ENCODE results near the gene PRELID2. TPM values are rescaled to one million over a fixed set of nuclear protein-coding genes. Genes with fewer than 3 reads are reported as not detected.

The PRELID2 gene
- polyA plus RNA-seq, 1 donor (not counting 4 experiments of a cell fraction or from before 2014, with no cell fraction given), result 5.1 TPM

DNA sequence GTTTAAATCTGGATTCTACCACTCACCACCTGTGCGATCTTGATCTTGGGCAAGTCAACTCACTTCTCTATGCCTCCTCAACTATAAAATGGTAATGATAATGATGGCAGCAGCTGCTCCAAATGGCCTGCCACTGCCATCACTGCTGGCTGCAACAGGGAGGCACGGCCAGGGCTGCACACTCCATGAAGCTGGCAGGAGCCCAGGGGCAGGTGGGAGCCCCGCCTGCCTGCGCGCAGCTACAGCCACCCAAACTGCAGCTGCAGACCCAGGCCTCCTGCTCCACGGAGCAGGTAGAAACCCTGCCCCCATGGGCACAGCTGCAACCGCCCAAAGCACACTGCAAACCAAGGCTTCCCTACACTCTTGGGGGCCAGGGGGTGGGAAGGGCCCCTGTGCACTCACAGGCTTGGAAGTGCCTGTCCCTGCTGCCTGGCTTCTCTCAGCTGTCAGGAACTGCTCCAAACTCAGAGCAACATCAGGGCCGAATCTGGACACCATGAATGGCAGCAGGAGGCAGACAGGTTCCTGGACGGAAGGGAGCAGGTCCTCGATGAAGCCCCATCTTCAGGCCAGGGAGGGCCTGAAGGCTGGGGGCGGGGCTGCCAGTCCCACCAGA, 57.6 kb downstream of the PRELID2 start:
- Histone ChIP-seq H3K36me3 (ENCODE audit: control insufficient read depth in 2 of 2, extremely low read depth in 1 of 2, insufficient read depth in 2 of 2, low read length in 2 of 2) (no peaks in the 10 kb centered on the region), H4K20me1 (ENCODE audit: control insufficient read depth, extremely low read depth, insufficient read depth, low read length) (no peaks in the 10 kb centered on the region), H3K27ac (ENCODE audit: control insufficient read depth, insufficient read depth, low read length) (no peak overlapping the region), H3K9ac (ENCODE audit: control insufficient read depth, extremely low read depth, insufficient read depth, low read length) (no peak overlapping the region), H3K9me3 (ENCODE audit: control insufficient read depth, low read depth, low read length) (no peaks in the 10 kb centered on the region), H3K4me2 (ENCODE audit: control insufficient read depth, extremely low read depth, insufficient read depth, low read depth, low read length) (no peak overlapping the region), H3K79me2 (ENCODE audit: control insufficient read depth, insufficient read depth, low read length) (no peaks in the 10 kb centered on the region), H2AFZ (ENCODE audit: control insufficient read depth, low read length) (no peak overlapping the region), H3K4me1 (ENCODE audit: control insufficient read depth, extremely low read depth, insufficient read depth, low read length) (no peaks in the 10 kb centered on the region), H3K27me3 (ENCODE audit: control insufficient read depth, extremely low read depth, insufficient read depth, low read length) (no peaks in the 10 kb centered on the region), H3K4me3 (ENCODE audit: control insufficient read depth in 2 of 3, extremely low read depth in 1 of 3, insufficient read depth in 2 of 3, low read depth in 1 of 3, low read length in 3 of 3) (no peak overlapping the region), H3K9me1 (ENCODE audit: control insufficient read depth, extremely low read depth, insufficient read depth, low read length) (no peaks in the 10 kb centered on the region)
- no peak for FAIRE-seq
- dilution Hi-C loops (cut with MboI; ENCODE audit: extremely low pct_ligation_motif_present, low sequenced_read_pairs), result no loop called here
- no peak for DNase-seq (ENCODE audit: low read depth, low spot score)
- no peak for TF ChIP-seq EZH2 (IDR thresholded peaks at IDR 0.05; ENCODE audit: low read length)
- TF ChIP-seq, protein P1, sequence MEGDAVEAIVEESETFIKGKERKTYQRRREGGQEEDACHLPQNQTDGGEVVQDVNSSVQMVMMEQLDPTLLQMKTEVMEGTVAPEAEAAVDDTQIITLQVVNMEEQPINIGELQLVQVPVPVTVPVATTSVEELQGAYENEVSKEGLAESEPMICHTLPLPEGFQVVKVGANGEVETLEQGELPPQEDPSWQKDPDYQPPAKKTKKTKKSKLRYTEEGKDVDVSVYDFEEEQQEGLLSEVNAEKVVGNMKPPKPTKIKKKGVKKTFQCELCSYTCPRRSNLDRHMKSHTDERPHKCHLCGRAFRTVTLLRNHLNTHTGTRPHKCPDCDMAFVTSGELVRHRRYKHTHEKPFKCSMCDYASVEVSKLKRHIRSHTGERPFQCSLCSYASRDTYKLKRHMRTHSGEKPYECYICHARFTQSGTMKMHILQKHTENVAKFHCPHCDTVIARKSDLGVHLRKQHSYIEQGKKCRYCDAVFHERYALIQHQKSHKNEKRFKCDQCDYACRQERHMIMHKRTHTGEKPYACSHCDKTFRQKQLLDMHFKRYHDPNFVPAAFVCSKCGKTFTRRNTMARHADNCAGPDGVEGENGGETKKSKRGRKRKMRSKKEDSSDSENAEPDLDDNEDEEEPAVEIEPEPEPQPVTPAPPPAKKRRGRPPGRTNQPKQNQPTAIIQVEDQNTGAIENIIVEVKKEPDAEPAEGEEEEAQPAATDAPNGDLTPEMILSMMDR (optimal IDR thresholded peaks at IDR 0.05 in 1 of 3, IDR thresholded peaks at IDR 0.05 in 1 of 3, conservative IDR thresholded peaks at IDR 0.05 in 1 of 3; ENCODE audit: extremely low read depth in 1 of 3, insufficient read depth in 2 of 3, low read length in 3 of 3), result no peak

- Histone ChIP-seq H3K27ac (ENCODE audit: control insufficient read depth, insufficient read depth, low read length) (no peak overlapping the region), H3K9ac (ENCODE audit: control insufficient read depth, extremely low read depth, insufficient read depth, low read length) (no peak overlapping the region), H2AFZ (ENCODE audit: control insufficient read depth, low read length) (no peak overlapping the region), H3K4me1 (ENCODE audit: control insufficient read depth, extremely low read depth, insufficient read depth, low read length) (no peaks in the 10 kb centered on the region), H3K4me3 (ENCODE audit: control insufficient read depth in 2 of 3, extremely low read depth in 1 of 3, insufficient read depth in 2 of 3, low read depth in 1 of 3, low read length in 3 of 3) (no peak overlapping the region), H3K4me2 (ENCODE audit: control insufficient read depth, extremely low read depth, insufficient read depth, low read depth, low read length) (no peak overlapping the region), H4K20me1 (ENCODE audit: control insufficient read depth, extremely low read depth, insufficient read depth, low read length) (no peaks in the 10 kb centered on the region), H3K9me3 (ENCODE audit: control insufficient read depth, low read depth, low read length) (no peaks in the 10 kb centered on the region), H3K27me3 (ENCODE audit: control insufficient read depth, extremely low read depth, insufficient read depth, low read length) (no peaks in the 10 kb centered on the region), H3K9me1 (ENCODE audit: control insufficient read depth, extremely low read depth, insufficient read depth, low read length) (no peaks in the 10 kb centered on the region), H3K79me2 (ENCODE audit: control insufficient read depth, insufficient read depth, low read length) (no peaks in the 10 kb centered on the region), H3K36me3 (ENCODE audit: control insufficient read depth in 2 of 2, extremely low read depth in 1 of 2, insufficient read depth in 2 of 2, low read length in 2 of 2) (no peaks in the 10 kb centered on the region)
- FAIRE-seq (no peak), DNase-seq (ENCODE audit: low read depth, low spot score) (no peak)
- TF ChIP-seq, protein P1 (optimal IDR thresholded peaks at IDR 0.05 in 1 of 3, IDR thresholded peaks at IDR 0.05 in 1 of 3, conservative IDR thresholded peaks at IDR 0.05 in 1 of 3; ENCODE audit: extremely low read depth in 1 of 3, insufficient read depth in 2 of 3, low read length in 3 of 3), result no peak
- no peak for TF ChIP-seq EZH2 (IDR thresholded peaks at IDR 0.05; ENCODE audit: low read length)
- dilution Hi-C loops (cut with MboI; ENCODE audit: extremely low pct_ligation_motif_present, low sequenced_read_pairs), result no loop called here
These were observed 58.3 kb downstream of the PRELID2 start for GRCh38 chr5:145776886-145777285.
